NOMO-1 treated with dmso at 0.1 percent for 144 hours (cell line): ENCODE data around the gene WSCD2.

Experiments
- DNase-seq: peaks from one replicate; lab custom pipeline; 2025; ENCODE audit not compliant: unreplicated experiment; lab: John Stamatoyannopoulos, UW

WSCD2 gene

GRCh38 chr12:108107293-108107692, 21.8 kb upstream of the WSCD2 start:
- no peak for DNase-seq

- DNase-seq: no peak
Observed at GRCh38 chr12:108109504-108109903, 19.6 kb upstream of the WSCD2 start.

GRCh38 chr12:108109954-108110353, 19.1 kb upstream of the WSCD2 start:
- DNase-seq: no peak

- DNase-seq: no peak
Observed at GRCh38 chr12:108110844-108111243, 18.2 kb upstream of the WSCD2 start.

- no peak for DNase-seq
Observed at GRCh38 chr12:108112832-108113556, 16.1 kb upstream of the WSCD2 start.

GRCh38 chr12:108115123-108116121, 13.7 kb upstream of the WSCD2 start:
- DNase-seq: no peak

GRCh38 chr12:108116254-108116653, 12.8 kb upstream of the WSCD2 start:
- DNase-seq: no peak

GRCh38 chr12:108116699-108117098, 12.4 kb upstream of the WSCD2 start:
- DNase-seq: no peak

GRCh38 chr12:108117163-108117849, 11.8 kb upstream of the WSCD2 start:
- DNase-seq: no peak

- no peak for DNase-seq
Observed at GRCh38 chr12:108117902-108118301, 11.2 kb upstream of the WSCD2 start.

- no peak for DNase-seq
Observed at GRCh38 chr12:108119126-108119973, 9.7 kb upstream of the WSCD2 start.

- DNase-seq: no peak
Observed at GRCh38 chr12:108119974-108120862, 8.9 kb upstream of the WSCD2 start.

- no peak for DNase-seq
Observed at GRCh38 chr12:108120863-108121165, 8.3 kb upstream of the WSCD2 start.

- no peak for DNase-seq
Observed at GRCh38 chr12:108121320-108121719, 7.8 kb upstream of the WSCD2 start.

GRCh38 chr12:108121728-108122471, 7.2 kb upstream of the WSCD2 start:
- DNase-seq: no peak

- no peak for DNase-seq
Observed at GRCh38 chr12:108122644-108123043, 6.4 kb upstream of the WSCD2 start.

- DNase-seq: no peak
Observed at GRCh38 chr12:108123402-108123801, 5.7 kb upstream of the WSCD2 start.

GRCh38 chr12:108125073-108125472, 4.0 kb upstream of the WSCD2 start:
- DNase-seq: no peak

GRCh38 chr12:108126212-108126611, 2.9 kb upstream of the WSCD2 start:
- DNase-seq: no peak
